ENCODE results near the gene NSG1. TPM values are rescaled to one million over a fixed set of nuclear protein-coding genes. Genes with fewer than 3 reads are reported as not detected.
"Not testable (repeated sequence)": the region's sequence is repeated elsewhere in the genome, so short reads cannot be mapped to it uniquely, and the experiment has no call there.

NSG1 gene
- total RNA-seq, 1 donor: not detected

GRCh38 chr4:4461850-4462249 lies 74.9 kb downstream of the NSG1 start:
- no peak for DNase-seq (ENCODE audit: low read depth in 2 of 3, low spot score in 2 of 3)

- DNase-seq (ENCODE audit: low read depth in 2 of 3, low spot score in 2 of 3): no peak
These were observed 76.1 kb downstream of the NSG1 start for GRCh38 chr4:4462970-4463369.

- not testable (repeated sequence) for DNase-seq (ENCODE audit: low read depth in 2 of 3, low spot score in 2 of 3)
These were observed 78.3 kb downstream of the NSG1 start for GRCh38 chr4:4465238-4465637.

Other genes with a start within 250 kb of the NSG1 start
- under 0.01 TPM for gene OTOP1, start 160.2 kb upstream of the NSG1 start, total RNA-seq
- 13.7 TPM for gene TMEM128, start 138.9 kb upstream of the NSG1 start, total RNA-seq
- gene LYAR, start 96.9 kb upstream of the NSG1 start, total RNA-seq: 3.5 TPM
- gene ZBTB49, start 96.9 kb upstream of the NSG1 start, total RNA-seq: 4.8 TPM
- gene STX18, start 154.9 kb downstream of the NSG1 start, total RNA-seq: 13.2 TPM

All from hematopoietic multipotent progenitor cell (in vitro differentiated cells).